SU-DHL-6 (cell line): ENCODE measurements around the gene RFC4.

Source experiments
- H2AFZ ChIP-seq: fragments of 200-600 bp; sonication (generic); 2 replicates; pipeline ENCODE4 v1.6.1; 2014; ENCODE audit warnings: low read depth, mild to moderate bottlenecking, moderate library complexity, mixed read lengths, antibody characterized with exemption, low read length; ENCODE audit not compliant: severe bottlenecking
- H3F3A ChIP-seq: fragments of 200-600 bp; shearing (Covaris generic); 2 replicates; pipeline ENCODE4 v1.6.0; 2016; ENCODE audit warnings: antibody characterized with exemption, mild to moderate bottlenecking; ENCODE audit not compliant: insufficient read depth
- H3K27ac ChIP-seq: fragments of 200-600 bp; sonication (generic); 2 replicates; pipeline ENCODE4 v1.5.1; 2016; ENCODE audit warnings: low read depth, mild to moderate bottlenecking, low read length, moderate library complexity, mixed read lengths
- H3K27me3 ChIP-seq: fragments of 200-600 bp; sonication (generic), shearing (Covaris generic); 2 replicates; pipeline ENCODE4 v1.6.0; 2014; ENCODE audit warnings: mild to moderate bottlenecking, low read length
- H3K36me3 ChIP-seq: fragments of 200-600 bp; sonication (generic); 2 replicates; pipeline ENCODE4 v1.6.1; 2014; ENCODE audit warnings: mild to moderate bottlenecking, low read length, mixed read lengths
- H3K4me2 ChIP-seq: fragments of 300-600, 200-600 bp; shearing (Covaris generic), sonication (generic); 2 replicates; pipeline ENCODE4 v1.6.0; 2014; ENCODE audit warnings: low read length, low read depth, mild to moderate bottlenecking; ENCODE audit not compliant: poor library complexity, severe bottlenecking
- H3K4me3 ChIP-seq: fragments of 200-600 bp; sonication (generic); 2 replicates; pipeline ENCODE4 v1.5.1; 2014; ENCODE audit warnings: antibody characterized with exemption, low read length, mild to moderate bottlenecking, mixed read lengths; ENCODE audit not compliant: insufficient read depth, poor library complexity, severe bottlenecking
- H3K79me2 ChIP-seq: fragments of 200-600 bp; sonication (generic); 2 replicates; pipeline ENCODE4 v1.6.1; 2014; ENCODE audit warnings: mild to moderate bottlenecking, low read length, moderate library complexity; ENCODE audit not compliant: insufficient read depth
- H3K9ac ChIP-seq: fragments of 200-600 bp; sonication (generic); 2 replicates; pipeline ENCODE4 v1.7.0; 2014; ENCODE audit warnings: mild to moderate bottlenecking, low read length
- H3K9me2 ChIP-seq: fragments of 200-600 bp; sonication (generic); replicated peaks from 2 replicates; pipeline ENCODE4 v1.6.1; 2014; ENCODE audit warnings: low read length; ENCODE audit not compliant: insufficient read depth
- H3K9me3 ChIP-seq: fragments of 200-600 bp; sonication (generic); 2 replicates; pipeline ENCODE4 v1.6.1; 2014; ENCODE audit warnings: low read length, mixed read lengths; ENCODE audit not compliant: insufficient read depth
- H4K20me1 ChIP-seq: fragments of 200-600 bp; sonication (generic); 2 replicates; pipeline ENCODE4 v1.6.1; 2014; ENCODE audit warnings: low read depth, mild to moderate bottlenecking, antibody characterized with exemption, low read length, moderate library complexity, mixed read lengths
- CTCF ChIP-seq: fragments of 200-600 bp; sonication (generic); IDR thresholded peaks from one replicate; pipeline ENCODE4 v1.5.1; 2017; ENCODE audit warnings: antibody characterized with exemption, mild to moderate bottlenecking, low read length, moderate library complexity; ENCODE audit not compliant: insufficient read depth, poor library complexity, severe bottlenecking
- EZH2phosphoT487 ChIP-seq: fragments of 200-600 bp; sonication (generic), shearing (Covaris generic); conservative IDR thresholded peaks from 2 replicates; pipeline ENCODE4 v1.6.1; 2018; ENCODE audit warnings: mild to moderate bottlenecking, antibody characterized with exemption, low read length, moderate library complexity, mixed read lengths

The RFC4 gene

GRCh38 chr3:186825872-186826409 is 19.7 kb upstream of the RFC4 start:
- peak overlapping the region; percentile 78 for H3K4me3 ChIP-seq
- no peaks in the 10 kb centered on the region for H3K9me3 ChIP-seq
- H3F3A ChIP-seq = peaks cover 7% of the 10 kb centered on the region; the same call in 1 of the 2 replicates
- H4K20me1 ChIP-seq = no peaks in the 10 kb centered on the region
- no peaks in the 10 kb centered on the region for H3K27me3 ChIP-seq
- no peak for TF ChIP-seq EZH2phosphoT487
- TF ChIP-seq CTCF = no peak
- H3K27ac ChIP-seq = no peak overlapping the region
- H3K79me2 ChIP-seq = no peaks in the 10 kb centered on the region
- H3K9ac ChIP-seq = peak overlapping the region; percentile 94
- H3K36me3 ChIP-seq = no peaks in the 10 kb centered on the region
- no peaks in the 10 kb centered on the region for H3K9me2 ChIP-seq
- H3K4me2 ChIP-seq = peak overlapping the region; percentile 79
- H2AFZ ChIP-seq = no peak overlapping the region

- Histone ChIP-seq H3K4me3 (peak overlapping the region; percentile 78), H3K36me3 (no peaks in the 10 kb centered on the region), H3F3A (peaks cover 7% of the 10 kb centered on the region; the same call in 1 of the 2 replicates), H3K79me2 (no peaks in the 10 kb centered on the region), H2AFZ (no peak overlapping the region), H3K9me2 (no peaks in the 10 kb centered on the region), H3K9ac (peak overlapping the region; percentile 94), H3K4me2 (peak overlapping the region; percentile 79), H3K9me3 (no peaks in the 10 kb centered on the region), H3K27me3 (no peaks in the 10 kb centered on the region), H3K27ac (no peak overlapping the region), H4K20me1 (no peaks in the 10 kb centered on the region)
- TF ChIP-seq EZH2phosphoT487 (no peak), CTCF (no peak)
Measured at GRCh38 chr3:186825294-186825821, 19.1 kb upstream of the RFC4 start.

- Histone ChIP-seq H3K27me3 (no peaks in the 10 kb centered on the region), H3K36me3 (no peaks in the 10 kb centered on the region), H3K9me2 (no peaks in the 10 kb centered on the region), H3K4me3 (no peak overlapping the region), H3K4me2 (no peak overlapping the region), H3F3A (peaks cover 7% of the 10 kb centered on the region; the same call in 1 of the 2 replicates), H3K9me3 (no peaks in the 10 kb centered on the region), H4K20me1 (no peaks in the 10 kb centered on the region), H3K27ac (no peak overlapping the region), H3K79me2 (no peaks in the 10 kb centered on the region), H2AFZ (no peak overlapping the region), H3K9ac (peak overlapping the region; percentile 94; the same call in 1 of the 2 replicates)
- no peak for TF ChIP-seq CTCF
- TF ChIP-seq EZH2phosphoT487 = no peak
Measured at GRCh38 chr3:186824430-186825139, 18.3 kb upstream of the RFC4 start.
